ENCODE measurements around the gene MCM3AP. TPM values are rescaled to one million over a fixed set of nuclear protein-coding genes. Genes with fewer than 3 reads are reported as not detected.

MCM3AP gene
- total RNA-seq, 2 experiments from 2014 or later, result 109 to 166 TPM

DNA sequence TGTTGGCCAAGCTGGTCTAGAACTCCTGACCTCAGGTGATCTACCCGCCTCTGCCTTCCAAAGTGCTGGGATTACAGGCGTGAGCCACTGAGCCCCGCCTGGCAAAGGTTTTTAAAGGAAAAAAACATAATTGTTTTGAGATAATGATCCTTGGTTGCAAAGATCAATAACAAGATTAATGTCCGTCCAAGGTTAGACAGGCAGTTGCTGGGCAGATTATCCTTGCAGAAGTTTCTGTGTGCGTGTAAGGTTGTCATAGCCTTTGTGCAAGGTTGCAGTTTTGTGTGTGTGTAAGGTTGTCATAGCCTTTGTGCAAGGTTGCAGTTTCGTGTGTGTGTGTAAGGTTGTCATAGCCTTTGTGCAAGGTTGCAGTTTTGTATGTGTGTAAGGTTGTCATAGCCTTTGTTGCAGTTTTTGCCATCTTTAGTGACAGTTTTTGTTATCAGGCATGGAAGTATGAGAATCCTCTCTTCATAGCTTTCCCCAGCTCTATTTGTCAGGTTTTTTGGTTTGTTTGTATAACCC lies 4.3 kb upstream of the MCM3AP start:
- H3K4me1 ChIP-seq (ENCODE audit: insufficient read depth, low read length, poor library complexity, severe bottlenecking), result peaks cover 30% of the 10 kb centered on the region
- TF ChIP-seq EZH2phosphoT487 (IDR thresholded peaks at IDR 0.05; ENCODE audit: borderline replicate concordance, low read depth, low read length), result no peak
- no peak for TF ChIP-seq CTCF (conservative IDR thresholded peaks at IDR 0.05; ENCODE audit: low read length)
- no peak overlapping the region for H2AFZ ChIP-seq (ENCODE audit: low read length)
- peaks cover 20% of the 10 kb centered on the region for H3K36me3 ChIP-seq (ENCODE audit: insufficient read depth, low read length)
- POLR2A ChIA-PET, result no interaction called here
- CTCF ChIA-PET (ENCODE audit: unreplicated experiment), result interaction anchor here (0.6 kb wide), 1 partner anchor 48 kb away, joined by 4 read pairs; no protein-coding TSS in a partner anchor
- H3K27ac ChIP-seq (ENCODE audit: low read depth, low read length, poor library complexity, severe bottlenecking), result no peak overlapping the region
- H3K9me3 ChIP-seq (ENCODE audit: low read length), result no peaks in the 10 kb centered on the region
- no peak for DNase-seq (ENCODE audit: low spot score)
- peak overlapping the region; percentile 2 for H3K4me3 ChIP-seq (ENCODE audit: low read depth, low read length, poor library complexity, severe bottlenecking)
- H4K20me1 ChIP-seq (ENCODE audit: insufficient read depth, low read length), result peaks cover 8% of the 10 kb centered on the region; the same call in 1 of the 2 replicates
- peak overlapping the region; percentile 37; the same call in 1 of the 2 replicates for H3K4me2 ChIP-seq (ENCODE audit: low read length)
- BruUV-seq (replicated peaks), result no TSS peak
- intact Hi-C loops (cut with micrococcal nuclease; ENCODE audit: unreplicated experiment), result loop anchor here (5.0 kb wide), 1 partner anchor 62 kb away; the partner anchor contains the start of gene LSS
- peaks cover 20% of the 10 kb centered on the region for H3K79me2 ChIP-seq (ENCODE audit: insufficient read depth, low read depth, low read length)
- no peaks in the 10 kb centered on the region for H3K9me2 ChIP-seq (ENCODE audit: insufficient read depth, low read length)

DNA sequence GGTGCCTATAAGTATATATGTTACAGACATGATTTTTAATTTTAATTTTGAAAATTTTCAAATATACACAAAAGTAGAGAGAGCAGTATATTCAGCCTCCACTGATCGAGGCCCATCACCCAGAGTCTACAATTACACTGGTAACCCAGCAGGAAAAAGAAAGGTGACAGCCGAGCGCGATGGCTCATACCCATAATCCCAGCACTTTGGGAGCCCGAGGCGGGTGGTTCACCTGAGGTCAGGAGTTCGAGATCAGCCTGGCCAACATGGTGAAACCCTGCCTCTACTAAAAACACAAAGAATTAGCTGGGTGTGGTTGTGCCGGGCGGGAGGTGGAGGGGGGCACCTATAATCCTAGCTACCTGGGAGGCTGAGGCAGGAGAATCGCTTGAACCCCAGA lies 2.1 kb upstream of the MCM3AP start:
- Histone ChIP-seq H2AFZ (ENCODE audit: low read length) (no peak overlapping the region), H3K9me3 (ENCODE audit: low read length) (no peaks in the 10 kb centered on the region), H3K4me3 (ENCODE audit: low read depth, low read length, poor library complexity, severe bottlenecking) (peak overlapping the region; percentile 78), H3K9me2 (ENCODE audit: insufficient read depth, low read length) (no peaks in the 10 kb centered on the region), H3K4me2 (ENCODE audit: low read length) (peak overlapping the region; percentile 86), H4K20me1 (ENCODE audit: insufficient read depth, low read length) (peaks cover 25% of the 10 kb centered on the region; the same call in 1 of the 2 replicates), H3K36me3 (ENCODE audit: insufficient read depth, low read length) (peaks cover 36% of the 10 kb centered on the region), H3K4me1 (ENCODE audit: insufficient read depth, low read length, poor library complexity, severe bottlenecking) (peaks cover 50% of the 10 kb centered on the region), H3K79me2 (ENCODE audit: insufficient read depth, low read depth, low read length) (peaks cover 42% of the 10 kb centered on the region), H3K27ac (ENCODE audit: low read depth, low read length, poor library complexity, severe bottlenecking) (no peak overlapping the region)
- CTCF ChIA-PET (ENCODE audit: unreplicated experiment), result no interaction called here
- POLR2A ChIA-PET, result no interaction called here
- DNase-seq (ENCODE audit: low spot score), result no peak
- no TSS peak for BruUV-seq (replicated peaks)
- TF ChIP-seq CTCF (conservative IDR thresholded peaks at IDR 0.05; ENCODE audit: low read length), result no peak
- no peak for TF ChIP-seq EZH2phosphoT487 (IDR thresholded peaks at IDR 0.05; ENCODE audit: borderline replicate concordance, low read depth, low read length)
- intact Hi-C loops (cut with micrococcal nuclease; ENCODE audit: unreplicated experiment), result loop anchor here (5.0 kb wide), 1 partner anchor 60 kb away; the partner anchor contains the start of gene LSS

GRCh38 chr21:46286648-46287002 lies 1.2 kb upstream of the MCM3AP start:
- POLR2A ChIA-PET, result no interaction called here
- no TSS peak for BruUV-seq (replicated peaks)

More at GRCh38 chr21:46286648-46287002, 1.2 kb upstream of the MCM3AP start:
- Histone ChIP-seq H3K9me3 (ENCODE audit: low read length) (no peaks in the 10 kb centered on the region), H3K36me3 (ENCODE audit: insufficient read depth, low read length) (peaks cover 35% of the 10 kb centered on the region), H3K4me2 (ENCODE audit: low read length) (peak overlapping the region; percentile 86), H3K4me1 (ENCODE audit: insufficient read depth, low read length, poor library complexity, severe bottlenecking) (peaks cover 50% of the 10 kb centered on the region), H3K4me3 (ENCODE audit: low read depth, low read length, poor library complexity, severe bottlenecking) (peak overlapping the region; percentile 78), H3K27ac (ENCODE audit: low read depth, low read length, poor library complexity, severe bottlenecking) (peak overlapping the region; percentile 78), H3K9me2 (ENCODE audit: insufficient read depth, low read length) (no peaks in the 10 kb centered on the region), H2AFZ (ENCODE audit: low read length) (peak overlapping the region; percentile 67; the same call in 1 of the 2 replicates), H4K20me1 (ENCODE audit: insufficient read depth, low read length) (peaks cover 25% of the 10 kb centered on the region; the same call in 1 of the 2 replicates), H3K79me2 (ENCODE audit: insufficient read depth, low read depth, low read length) (peaks cover 51% of the 10 kb centered on the region)
- DNase-seq (ENCODE audit: low spot score), result no peak
- CTCF ChIA-PET (ENCODE audit: unreplicated experiment), result no interaction called here
- intact Hi-C loops (cut with micrococcal nuclease; ENCODE audit: unreplicated experiment), result loop anchor here (1.0 to 5.0 kb wide), 2 partner anchors 38 to 59 kb away; partner anchors contain the start of genes LSS and PCNT
- no peak for TF ChIP-seq EZH2phosphoT487 (IDR thresholded peaks at IDR 0.05; ENCODE audit: borderline replicate concordance, low read depth, low read length)
- TF ChIP-seq CTCF (conservative IDR thresholded peaks at IDR 0.05; ENCODE audit: low read length), result no peak

Data from OCI-LY7 (cell line).